Renal pelvis (tissue), 4 donors: ENCODE measurements around the gene GAREM2. TPM values are rescaled to one million over a fixed set of nuclear protein-coding genes. Genes with fewer than 3 reads are reported as not detected.
"Not testable (repeated sequence)": the region's sequence is repeated elsewhere in the genome, so short reads cannot be mapped to it uniquely, and the experiment has no call there.

Experiments
- DNase-seq: peaks from one replicate; pipeline ENCODE4 v3.0.0-alpha.2; 2013
- polyA plus RNA-seq, 3 donors: library from polyadenylated mRNA; unstranded; fragments of 120-200 nt; gene quantifications; one replicate each; pipeline ENCODE4 v1.2.1, GENCODE V29; 2013; ENCODE audit not compliant: insufficient read length in 3 of 3

Gene GAREM2
- polyA plus RNA-seq, 3 donors = 6.3 to 9.3 (median 8.3) TPM

DNA sequence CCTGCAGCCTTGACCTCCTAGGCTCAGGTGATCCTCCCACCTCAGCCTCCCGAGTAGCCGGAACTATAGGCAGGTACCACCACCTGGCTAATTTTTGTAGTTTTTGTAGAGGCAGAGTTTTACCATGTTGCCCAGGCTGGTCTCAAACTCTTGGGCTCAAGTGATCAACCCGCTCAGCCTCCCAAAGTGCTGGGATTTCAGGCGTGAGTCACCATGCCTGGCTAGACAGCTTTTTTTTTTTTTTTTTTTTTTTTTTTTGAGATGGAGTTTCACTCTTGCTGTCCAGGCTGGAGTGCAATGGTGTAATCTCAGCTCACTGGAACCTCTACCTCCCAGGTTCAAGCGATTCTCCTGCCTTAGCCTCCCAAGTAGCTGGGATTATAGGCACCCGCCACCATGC lies 6.3 kb upstream of the GAREM2 start:
- DNase-seq = not testable (repeated sequence)

GRCh38 chr2:26168785-26169184 lies 4.1 kb upstream of the GAREM2 start:
- DNase-seq = no peak

GRCh38 chr2:26169226-26169625 lies 3.7 kb upstream of the GAREM2 start:
- DNase-seq = no peak

GRCh38 chr2:26169681-26170414 lies 3.0 kb upstream of the GAREM2 start:
- no peak for DNase-seq

- DNase-seq = no peak
Measured at GRCh38 chr2:26170795-26171194, 2.1 kb upstream of the GAREM2 start.

- DNase-seq = no peak
Measured at GRCh38 chr2:26172189-26172870, 558 bp upstream of the GAREM2 start.

DNA sequence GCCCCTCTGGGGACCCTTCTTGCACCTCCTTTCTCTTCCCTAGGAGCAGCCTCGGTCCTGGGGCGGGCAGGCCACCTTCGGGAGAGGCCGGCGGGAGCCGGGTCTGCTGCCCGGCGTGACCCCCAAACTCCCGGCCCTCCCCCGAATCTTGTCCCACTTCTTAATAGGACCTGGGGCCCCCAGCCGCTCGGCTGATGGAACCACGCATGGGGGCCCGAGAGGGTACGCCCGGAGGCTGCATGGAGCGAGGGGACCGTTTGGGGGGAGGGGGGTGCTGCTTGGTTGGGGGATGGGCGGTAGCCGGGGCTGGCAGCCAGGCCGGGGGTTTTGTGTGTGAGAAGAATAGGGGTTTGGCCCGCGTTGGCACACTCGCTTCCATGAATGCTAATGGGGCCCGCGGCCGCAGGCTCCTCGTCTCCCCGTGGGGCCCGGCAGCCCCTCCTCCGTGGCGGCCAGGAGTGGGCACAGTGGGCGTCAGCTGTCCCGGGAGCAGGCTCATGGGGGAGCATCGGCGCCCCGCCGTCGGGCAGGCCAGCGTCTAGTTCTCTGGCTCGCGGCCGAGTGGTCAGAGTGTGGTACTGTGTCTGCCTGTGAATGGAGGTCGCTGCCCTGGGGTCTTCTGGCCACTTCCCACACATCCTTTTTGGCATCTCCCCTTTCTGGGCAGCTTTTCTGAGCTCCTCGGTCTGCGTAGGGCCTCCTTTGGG lies 1.0 kb downstream of the GAREM2 start:
- DNase-seq = no peak

GRCh38 chr2:26174691-26175465 lies 2.0 kb downstream of the GAREM2 start:
- no peak for DNase-seq

GRCh38 chr2:26175466-26176278 lies 2.8 kb downstream of the GAREM2 start:
- no peak for DNase-seq

GRCh38 chr2:26176279-26176615 lies 3.4 kb downstream of the GAREM2 start:
- DNase-seq = no peak

DNA sequence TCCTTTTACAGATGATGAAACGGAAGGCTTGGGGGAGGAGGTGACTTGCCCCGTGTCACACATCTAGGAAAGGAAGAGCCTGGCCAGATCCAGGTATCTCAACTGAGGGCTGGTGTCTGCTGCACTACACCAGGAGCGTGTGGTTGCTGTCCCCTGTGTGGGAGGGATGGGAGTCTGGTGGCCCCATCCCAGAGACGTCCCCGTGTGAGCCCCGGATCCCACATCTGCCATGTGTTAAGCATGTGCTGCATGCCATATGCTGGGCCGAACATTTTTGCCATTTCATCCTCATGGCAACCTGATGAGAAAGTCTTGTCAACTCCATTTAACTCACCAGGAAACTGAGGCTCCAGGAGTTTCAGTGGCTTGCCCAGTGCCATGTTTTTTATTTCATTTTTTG lies 4.2 kb downstream of the GAREM2 start:
- no peak for DNase-seq

- no peak for DNase-seq
Measured at GRCh38 chr2:26178246-26178645, 5.4 kb downstream of the GAREM2 start.

DNA sequence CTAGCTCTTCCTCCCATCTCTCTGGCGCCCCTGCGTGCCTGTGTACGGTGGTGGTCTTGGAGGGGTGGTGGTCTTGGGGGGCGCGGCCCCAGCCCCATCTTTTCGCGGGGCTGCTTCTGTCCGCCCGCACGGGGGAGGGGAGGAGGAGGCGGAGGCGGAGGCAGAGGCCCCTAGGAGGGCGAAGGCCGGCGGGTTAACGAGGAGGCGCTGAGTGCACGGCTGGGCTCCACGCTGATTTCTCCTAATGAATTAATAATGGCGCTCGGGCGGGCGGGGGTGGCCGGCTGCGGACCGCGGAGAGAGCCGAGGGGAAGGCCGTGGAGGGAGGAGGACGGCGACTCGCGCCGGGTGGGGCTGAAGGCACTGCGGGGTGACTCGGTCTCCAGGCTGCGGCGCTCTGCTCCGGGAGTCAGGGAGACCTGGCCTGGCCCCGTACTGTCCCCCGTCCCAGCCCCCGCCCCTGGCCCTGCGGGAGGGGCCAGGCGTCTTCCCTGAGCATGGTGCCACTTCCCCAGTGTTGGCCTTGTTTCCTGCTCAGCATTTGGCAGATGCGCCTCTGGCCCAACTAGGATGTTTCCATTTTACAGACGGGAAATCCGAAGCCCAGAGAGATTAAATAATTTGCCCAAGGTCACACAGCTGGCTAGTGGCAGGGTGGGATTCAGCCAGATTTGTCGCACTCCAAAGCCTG lies 6.0 kb downstream of the GAREM2 start:
- no peak for DNase-seq

- no peak for DNase-seq
Measured at GRCh38 chr2:26179446-26179913, 6.6 kb downstream of the GAREM2 start.

DNA sequence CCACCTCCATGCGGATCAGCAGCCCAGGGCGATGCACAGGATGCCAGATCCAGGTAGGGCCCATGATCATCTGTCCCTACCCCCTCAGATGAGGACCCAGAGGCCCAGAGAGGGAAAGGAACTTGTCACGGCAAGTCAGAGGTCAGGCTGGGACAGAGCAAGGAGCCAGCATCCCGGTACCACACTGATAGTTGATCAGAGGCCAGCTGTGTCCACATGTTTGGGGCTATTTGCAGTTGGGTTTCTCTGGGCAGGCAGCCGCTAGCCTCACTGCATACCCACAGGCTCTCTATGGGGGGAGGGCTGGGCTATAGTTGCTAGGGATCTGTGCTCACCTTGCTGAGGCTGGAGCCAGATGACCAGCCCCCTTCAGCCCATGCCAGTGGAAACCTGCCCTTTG lies 9.6 kb downstream of the GAREM2 start:
- DNase-seq = no peak

DNA sequence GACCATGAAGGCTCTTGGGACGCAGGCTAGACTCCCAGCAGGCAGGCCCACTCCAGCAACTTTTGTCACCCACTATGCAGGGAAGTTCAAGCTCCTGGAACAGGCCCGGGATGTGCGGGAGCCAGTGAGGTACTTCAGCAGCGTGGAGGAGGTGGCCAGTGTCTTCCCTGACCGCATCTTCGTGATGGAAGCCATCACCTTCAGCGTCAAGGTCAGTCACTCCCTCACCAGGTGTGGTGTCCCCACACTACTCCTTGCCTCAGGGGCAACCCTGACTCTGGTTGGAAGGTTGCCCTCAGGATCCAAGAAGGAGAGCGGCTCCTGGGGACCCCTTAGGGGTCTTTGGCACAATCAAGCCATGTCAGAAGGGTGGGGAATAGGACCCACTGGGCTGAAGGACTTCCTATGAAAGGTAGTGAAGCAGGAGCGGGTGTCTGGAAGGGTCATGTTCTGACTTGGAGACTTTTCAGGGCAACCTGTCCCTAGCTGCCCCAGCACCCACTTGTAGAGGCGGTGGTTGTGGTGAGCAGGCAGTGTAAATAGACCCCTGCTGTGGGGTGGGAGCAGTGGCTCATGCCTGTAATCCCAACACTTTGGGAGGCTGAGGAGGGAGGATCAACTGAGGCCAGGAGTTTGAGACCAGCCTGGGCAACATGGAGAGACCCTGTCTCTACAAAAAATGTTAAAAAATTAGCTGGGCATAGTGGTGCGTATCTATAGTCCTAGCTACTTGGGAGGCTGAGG lies 10.2 kb downstream of the GAREM2 start:
- DNase-seq = no peak

GRCh38 chr2:26184121-26184520 lies 11.2 kb downstream of the GAREM2 start:
- DNase-seq = no peak

DNA sequence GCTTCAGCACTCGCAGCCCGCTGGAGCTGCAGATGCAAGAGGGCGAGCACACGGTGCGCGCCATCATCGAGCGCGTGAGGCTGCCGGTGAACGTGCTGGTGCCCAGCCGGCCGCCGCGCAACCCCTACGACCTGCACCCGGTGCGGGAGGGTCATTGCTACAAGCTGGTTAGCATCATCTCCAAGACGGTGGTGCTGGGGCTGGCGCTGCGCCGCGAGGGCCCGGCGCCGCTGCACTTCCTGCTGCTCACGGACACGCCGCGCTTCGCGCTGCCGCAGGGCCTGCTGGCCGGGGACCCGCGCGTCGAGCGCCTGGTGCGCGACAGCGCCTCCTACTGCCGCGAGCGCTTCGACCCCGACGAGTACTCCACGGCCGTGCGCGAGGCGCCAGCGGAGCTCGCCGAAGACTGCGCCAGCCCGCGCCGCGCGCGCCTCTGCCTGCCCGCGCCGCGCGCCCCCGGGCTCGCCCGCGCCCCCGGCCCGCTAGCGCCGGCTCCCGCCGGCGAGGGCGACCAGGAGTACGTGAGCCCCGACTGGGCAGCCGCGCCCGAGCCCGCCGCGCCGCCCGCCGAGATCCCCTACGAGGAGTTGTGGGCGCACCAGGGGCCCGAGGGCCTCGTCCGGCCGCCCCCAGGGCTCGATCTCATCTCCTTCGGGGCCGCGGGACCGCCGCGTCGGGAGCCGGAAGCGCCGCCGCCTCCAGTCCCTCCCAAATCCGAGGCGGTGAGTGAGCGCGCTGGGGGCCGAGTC lies 11.8 kb downstream of the GAREM2 start:
- peak; percentile 80 for DNase-seq

DNA sequence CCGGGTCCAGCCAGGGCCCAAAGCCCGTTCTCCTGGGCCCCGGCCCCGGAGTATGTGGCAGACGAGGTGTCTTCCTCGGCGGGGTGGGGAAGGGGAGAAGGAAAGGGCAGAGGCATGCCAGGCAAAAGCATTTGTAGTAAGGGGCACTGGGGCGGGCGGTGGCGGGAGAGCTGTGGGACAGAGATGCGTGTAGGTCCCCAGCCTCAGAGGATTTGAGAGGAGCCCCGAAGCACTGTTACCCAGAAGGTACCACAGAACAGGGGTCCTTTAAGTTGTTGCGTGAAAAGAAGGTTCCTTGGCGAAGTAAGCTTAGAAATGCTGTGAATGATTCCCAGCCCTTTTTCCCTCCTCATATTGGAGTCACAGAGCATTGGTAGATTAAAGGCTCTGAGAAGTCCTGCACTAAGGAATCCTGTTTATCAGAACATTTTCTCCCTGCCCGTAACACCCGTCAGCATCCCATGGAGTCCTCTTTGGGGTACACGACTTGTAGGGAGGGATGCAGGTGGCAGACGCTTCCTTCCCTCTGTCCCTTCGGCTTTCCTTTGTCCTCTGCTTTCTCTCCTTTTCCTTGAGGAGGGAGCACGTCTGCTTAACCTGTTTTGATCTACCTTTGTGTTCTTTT lies 12.5 kb downstream of the GAREM2 start:
- DNase-seq = no peak
